HG02973 (cell line): Measurements from ENCODE around the gene C5orf58.

Experiments used
- ATAC-seq: cut with Tn5 transposase; IDR thresholded peaks from one replicate; pipeline ENCODE4 v1.9.1; 2021; ENCODE audit warnings: moderate library complexity; ENCODE audit not compliant: unreplicated experiment

The C5orf58 gene

GRCh38 chr5:170278611-170279458 is 46.0 kb downstream of the C5orf58 start:
- ATAC-seq = peak; percentile 79

GRCh38 chr5:170279459-170279817 is 46.7 kb downstream of the C5orf58 start:
- no peak for ATAC-seq

- no peak for ATAC-seq
Measured at GRCh38 chr5:170280011-170280493, 47.3 kb downstream of the C5orf58 start.

DNA sequence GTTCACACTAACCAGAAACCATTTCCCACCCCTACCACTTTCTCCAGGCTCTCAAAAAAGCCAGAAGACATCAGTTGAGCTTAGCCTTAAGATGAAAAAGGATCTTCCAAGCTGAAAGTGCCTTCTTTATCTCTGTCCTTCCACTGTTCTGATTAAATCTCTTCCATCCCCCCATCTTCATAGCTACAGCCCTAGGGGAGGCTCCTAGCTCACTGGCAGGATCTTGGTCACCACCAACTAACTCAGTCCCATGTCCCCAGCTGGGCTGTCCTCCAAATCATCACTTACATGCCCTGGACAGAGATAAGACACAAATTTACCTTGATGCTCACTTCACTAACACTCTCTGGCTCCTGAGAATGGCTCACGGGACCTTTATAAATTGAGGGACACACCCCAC is 50.5 kb downstream of the C5orf58 start:
- no peak for ATAC-seq

DNA sequence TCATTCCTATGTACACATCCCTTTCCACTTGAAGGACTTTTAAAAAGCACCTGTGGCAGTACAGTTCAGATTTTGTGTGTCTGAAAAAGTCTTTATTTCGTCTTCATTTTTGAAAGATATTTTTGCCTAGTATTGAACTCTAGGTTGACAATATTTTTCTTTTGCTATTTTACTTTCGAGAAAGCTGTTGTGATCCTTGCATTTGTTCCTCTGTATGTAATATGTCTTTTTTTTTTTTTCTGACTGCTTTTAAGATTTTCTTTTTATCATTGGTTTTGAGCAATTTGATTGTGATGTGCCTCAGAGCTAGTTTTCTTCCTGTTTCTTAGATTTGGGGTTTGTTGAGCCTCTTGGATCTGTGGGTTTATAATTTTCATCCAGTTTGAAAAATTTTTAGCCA is 51.4 kb downstream of the C5orf58 start:
- ATAC-seq = no peak

- ATAC-seq = no peak
Measured at GRCh38 chr5:170285181-170285580, 52.4 kb downstream of the C5orf58 start.

DNA sequence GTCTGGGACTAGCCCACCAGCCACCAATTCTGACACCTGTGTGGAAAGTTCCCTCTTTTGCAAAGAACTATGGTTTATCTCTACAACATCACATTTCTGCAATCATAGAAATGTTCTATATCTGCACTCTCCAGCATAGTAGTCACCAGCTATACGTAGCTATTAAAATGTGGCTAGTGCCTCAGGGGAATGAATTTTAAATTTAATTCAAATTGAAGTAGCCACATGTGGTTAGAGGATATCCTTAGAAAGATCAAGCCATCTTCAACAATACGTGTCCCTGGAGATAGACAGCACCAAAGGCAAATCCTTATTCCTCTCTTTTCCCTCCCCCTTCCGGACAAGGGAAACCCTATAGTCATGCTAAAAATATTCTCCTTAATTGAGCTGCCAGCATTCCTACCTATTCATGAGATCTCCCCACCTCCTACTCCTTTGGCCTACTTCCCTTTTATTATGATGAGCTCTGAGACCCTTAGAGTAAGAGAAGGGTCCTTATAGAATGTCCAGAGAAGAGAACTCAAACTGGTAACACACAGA is 53.7 kb downstream of the C5orf58 start:
- no peak for ATAC-seq

- ATAC-seq = no peak
Measured at GRCh38 chr5:170287532-170287931, 54.7 kb downstream of the C5orf58 start.

DNA sequence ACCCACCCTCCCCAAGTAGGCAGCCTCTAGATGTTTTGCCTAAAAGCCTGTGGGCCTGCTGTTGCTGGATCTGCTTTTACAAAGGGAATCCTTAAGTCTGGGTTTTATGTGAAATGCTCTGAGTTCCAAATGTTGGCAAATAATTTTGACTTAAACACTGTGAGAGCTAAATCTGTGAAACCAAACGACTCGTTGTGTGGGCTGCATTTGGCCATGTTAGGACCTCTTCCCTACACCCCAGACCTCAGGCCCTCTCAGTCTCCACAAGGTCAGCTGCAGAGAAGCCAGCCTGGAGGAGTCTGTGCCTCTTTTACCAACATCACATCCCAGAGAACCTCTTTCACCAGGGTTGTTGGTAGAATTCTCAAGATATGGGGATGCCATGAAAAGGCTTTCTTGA is 55.4 kb downstream of the C5orf58 start:
- no peak for ATAC-seq

GRCh38 chr5:170288551-170288950 is 55.8 kb downstream of the C5orf58 start:
- no peak for ATAC-seq

- ATAC-seq = no peak
Measured at GRCh38 chr5:170289121-170289520, 56.3 kb downstream of the C5orf58 start.

GRCh38 chr5:170289764-170290163 is 57.0 kb downstream of the C5orf58 start:
- no peak for ATAC-seq

GRCh38 chr5:170290498-170290897 is 57.7 kb downstream of the C5orf58 start:
- no peak for ATAC-seq

GRCh38 chr5:170292179-170293104 is 59.7 kb downstream of the C5orf58 start:
- ATAC-seq = no peak

- peak; percentile 43 for ATAC-seq
Measured at GRCh38 chr5:170293273-170293672, 60.5 kb downstream of the C5orf58 start.

DNA sequence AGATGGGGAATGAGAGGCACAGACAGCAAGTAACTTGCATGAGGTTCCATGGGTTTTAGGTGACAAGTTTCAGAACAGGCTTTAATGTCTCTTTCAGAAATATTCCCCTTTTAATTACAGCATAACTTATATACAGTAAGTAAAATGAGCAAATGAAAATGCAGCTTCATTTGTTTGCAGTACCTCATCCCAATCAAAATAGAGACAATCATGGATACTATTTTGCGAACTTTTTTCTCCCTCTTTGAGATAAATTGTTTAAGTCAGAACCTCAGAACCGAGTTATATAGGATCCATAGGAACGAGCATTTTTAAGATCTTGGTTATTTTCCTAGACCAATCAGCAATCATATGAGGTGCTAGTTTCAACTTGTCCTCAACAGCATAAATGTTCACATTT is 61.3 kb downstream of the C5orf58 start:
- ATAC-seq = no peak

GRCh38 chr5:170294556-170294955 is 61.8 kb downstream of the C5orf58 start:
- no peak for ATAC-seq
